ENCODE measurements around the gene TBC1D9.

TBC1D9 gene

GRCh38 chr4:140738139-140738538 is 18.0 kb downstream of the TBC1D9 start:
- peaks cover 22% of the 10 kb centered on the region for H3K4me1 Mint-ChIP-seq
- peaks cover 5% of the 10 kb centered on the region for H3K27me3 Mint-ChIP-seq (ENCODE audit: low read depth, poor library complexity)
- H3K27ac Mint-ChIP-seq, result peak overlapping the region; percentile 20
- no peak for TF ChIP-seq CTCF (IDR thresholded peaks at IDR 0.05)
- H3K9me3 Mint-ChIP-seq, result no peaks in the 10 kb centered on the region
- no peak for DNase-seq
- peaks cover 4% of the 10 kb centered on the region for H3K36me3 Mint-ChIP-seq (ENCODE audit: low read depth)
- H3K4me3 Mint-ChIP-seq, result no peak overlapping the region

- Mint-ChIP-seq H3K27me3 (ENCODE audit: low read depth, poor library complexity) (peaks cover 5% of the 10 kb centered on the region), H3K27ac (no peak overlapping the region), H3K4me3 (no peak overlapping the region), H3K9me3 (no peaks in the 10 kb centered on the region), H3K4me1 (peaks cover 11% of the 10 kb centered on the region), H3K36me3 (ENCODE audit: low read depth) (peaks cover 3% of the 10 kb centered on the region)
- TF ChIP-seq CTCF (IDR thresholded peaks at IDR 0.05), result no peak
- DNase-seq, result no peak
Measured at GRCh38 chr4:140736669-140737343, 19.4 kb downstream of the TBC1D9 start.

GRCh38 chr4:140735779-140736391 is 20.3 kb downstream of the TBC1D9 start:
- H3K27ac Mint-ChIP-seq, result no peak overlapping the region
- H3K9me3 Mint-ChIP-seq, result no peaks in the 10 kb centered on the region
- no peak for TF ChIP-seq CTCF (IDR thresholded peaks at IDR 0.05)
- H3K36me3 Mint-ChIP-seq (ENCODE audit: low read depth), result no peaks in the 10 kb centered on the region
- peaks cover 5% of the 10 kb centered on the region for H3K27me3 Mint-ChIP-seq (ENCODE audit: low read depth, poor library complexity)
- H3K4me3 Mint-ChIP-seq, result no peak overlapping the region
- peaks cover 7% of the 10 kb centered on the region for H3K4me1 Mint-ChIP-seq
- no peak for DNase-seq

GRCh38 chr4:140735317-140735716 is 20.9 kb downstream of the TBC1D9 start:
- no peak overlapping the region for H3K27ac Mint-ChIP-seq

GRCh38 chr4:140732780-140733179 is 23.4 kb downstream of the TBC1D9 start:
- no peaks in the 10 kb centered on the region for H3K4me1 Mint-ChIP-seq
- no peak overlapping the region for H3K4me3 Mint-ChIP-seq
- peaks cover 5% of the 10 kb centered on the region for H3K27me3 Mint-ChIP-seq (ENCODE audit: low read depth, poor library complexity)
- H3K9me3 Mint-ChIP-seq, result no peaks in the 10 kb centered on the region
- no peak for TF ChIP-seq CTCF (IDR thresholded peaks at IDR 0.05)
- H3K27ac Mint-ChIP-seq, result no peak overlapping the region
- peaks cover 5% of the 10 kb centered on the region for H3K36me3 Mint-ChIP-seq (ENCODE audit: low read depth)
- DNase-seq, result no peak

More at GRCh38 chr4:140735317-140735716, 20.9 kb downstream of the TBC1D9 start:
- H3K27me3 Mint-ChIP-seq (ENCODE audit: low read depth, poor library complexity), result peaks cover 5% of the 10 kb centered on the region
- no peak for DNase-seq
- no peak for TF ChIP-seq CTCF (IDR thresholded peaks at IDR 0.05)
- H3K36me3 Mint-ChIP-seq (ENCODE audit: low read depth), result no peaks in the 10 kb centered on the region
- no peaks in the 10 kb centered on the region for H3K9me3 Mint-ChIP-seq
- H3K4me1 Mint-ChIP-seq, result peaks cover 2% of the 10 kb centered on the region
- H3K4me3 Mint-ChIP-seq, result no peak overlapping the region
